Measurements from ENCODE around the gene KIRREL3. TPM values are rescaled to one million over a fixed set of nuclear protein-coding genes. Genes with fewer than 3 reads are reported as not detected.

Gene KIRREL3
- polyA plus RNA-seq, 1 of the 3 experiments (the other 2 are of a cell fraction): 3.7 TPM

DNA sequence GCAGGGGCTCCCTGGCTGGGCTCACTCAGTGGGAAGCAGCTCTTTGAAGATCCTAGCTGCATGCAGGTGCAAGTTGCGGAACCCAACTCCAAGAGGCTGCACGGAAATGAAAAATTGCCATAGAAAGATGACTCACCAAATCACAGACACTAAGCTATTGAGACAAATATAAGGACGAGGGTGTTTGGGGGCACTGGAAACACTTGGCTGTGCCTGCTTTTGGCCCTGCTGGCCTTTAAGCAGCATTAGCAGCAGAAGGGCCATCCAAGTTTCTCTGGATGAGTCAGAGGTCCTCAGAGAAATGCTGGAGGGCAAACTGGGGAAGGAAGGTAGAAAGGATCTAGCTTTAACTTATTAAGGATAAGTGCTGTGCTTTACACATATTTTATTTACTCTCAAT lies 282.3 kb downstream of the KIRREL3 start:
- Histone ChIP-seq H2AFZ (ENCODE audit: low read depth) (no peak overlapping the region), H3K9me2 (no peaks in the 10 kb centered on the region), H3K9me3 (no peaks in the 10 kb centered on the region), H3F3A (replicated peaks; ENCODE audit: insufficient read depth) (peaks cover 3% of the 10 kb centered on the region), H4K20me1 (ENCODE audit: insufficient read depth) (no peaks in the 10 kb centered on the region), H3K79me2 (ENCODE audit: insufficient read depth) (no peaks in the 10 kb centered on the region), H3K4me1 (ENCODE audit: control insufficient read depth in 1 of 2, insufficient read depth in 2 of 2, low read depth in 1 of 2, low read length in 1 of 2) (no peaks in the 10 kb centered on the region; a peak in 1 of 4 replicates), H3K9ac (no peak overlapping the region), H3K27ac (ENCODE audit: low read depth in 2 of 2, low read length in 1 of 2) (no peak overlapping the region), H3K4me3 (ENCODE audit: low read depth in 2 of 2, low read length in 1 of 2) (no peak overlapping the region), H3K27me3 (ENCODE audit: insufficient read depth) (no peaks in the 10 kb centered on the region), H3K36me3 (replicated peaks in 1 of 2; ENCODE audit: control insufficient read depth in 1 of 2, insufficient read depth in 2 of 2, low read length in 1 of 2) (no peaks in the 10 kb centered on the region), H3K4me2 (no peak overlapping the region)
- ChIA-PET CTCF (interaction anchor here (0.7 to 11.9 kb wide), 9 partner anchors 12 to 356 kb away, joined by 3 to 233 read pairs (median 18); no protein-coding TSS in a partner anchor), POLR2A (no interaction called here)
- no peak for DNase-seq
- TF ChIP-seq, protein P1, sequence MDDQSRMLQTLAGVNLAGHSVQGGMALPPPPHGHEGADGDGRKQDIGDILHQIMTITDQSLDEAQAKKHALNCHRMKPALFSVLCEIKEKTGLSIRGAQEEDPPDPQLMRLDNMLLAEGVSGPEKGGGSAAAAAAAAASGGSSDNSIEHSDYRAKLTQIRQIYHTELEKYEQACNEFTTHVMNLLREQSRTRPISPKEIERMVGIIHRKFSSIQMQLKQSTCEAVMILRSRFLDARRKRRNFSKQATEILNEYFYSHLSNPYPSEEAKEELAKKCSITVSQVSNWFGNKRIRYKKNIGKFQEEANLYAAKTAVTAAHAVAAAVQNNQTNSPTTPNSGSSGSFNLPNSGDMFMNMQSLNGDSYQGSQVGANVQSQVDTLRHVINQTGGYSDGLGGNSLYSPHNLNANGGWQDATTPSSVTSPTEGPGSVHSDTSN (IDR thresholded peaks at IDR 0.05): peak; percentile 23; the same call in 1 of the 2 replicates
- TF ChIP-seq MXI1 (IDR thresholded peaks at IDR 0.05; ENCODE audit: low read depth, low read length) (no peak), EZH2phosphoT487 (IDR thresholded peaks at IDR 0.05; ENCODE audit: borderline replicate concordance, low read depth) (no peak), ELF1 (IDR thresholded peaks at IDR 0.05) (no peak), FOSL2 (IDR thresholded peaks at IDR 0.05; ENCODE audit: borderline replicate concordance, low read depth) (peak; percentile 57; the same call in 1 of the 2 replicates)
- 51% methylated on average over 3 of the region's 3 CpGs for WGBS (ENCODE audit: low lambda C conversion rate)

DNA sequence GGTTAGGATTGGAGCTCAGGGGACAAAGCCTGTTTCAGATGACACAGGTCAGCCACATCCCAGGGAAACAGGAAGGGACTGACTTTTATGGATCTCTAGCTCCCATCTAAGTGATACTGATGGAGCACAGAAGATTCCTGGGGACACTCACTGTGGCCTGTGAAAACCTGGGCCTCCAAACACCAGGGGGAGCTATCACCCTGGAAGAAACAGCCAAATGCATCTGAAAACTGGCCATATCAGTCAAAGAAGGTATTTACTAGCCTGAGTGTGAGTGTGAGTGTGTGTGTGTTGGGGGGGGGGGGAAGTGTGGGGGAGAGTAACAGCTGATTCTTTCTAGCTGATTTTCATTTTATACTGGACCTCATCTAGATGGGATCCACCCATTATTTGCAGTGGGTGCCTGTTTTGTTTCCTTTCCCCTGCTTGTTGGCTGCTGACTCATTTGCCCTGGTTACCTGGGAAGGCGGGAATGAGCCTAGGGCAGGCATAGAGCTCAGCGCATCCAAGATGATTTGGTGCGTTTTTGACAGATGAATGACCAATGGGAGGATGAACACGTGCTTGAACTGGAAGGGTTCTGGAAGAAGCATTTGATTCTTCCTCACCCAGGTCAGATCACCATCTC lies 284.0 kb downstream of the KIRREL3 start:
- no peaks in the 10 kb centered on the region for H3K36me3 ChIP-seq (replicated peaks in 1 of 2; ENCODE audit: control insufficient read depth in 1 of 2, insufficient read depth in 2 of 2, low read length in 1 of 2)
- H3K79me2 ChIP-seq (ENCODE audit: insufficient read depth): no peaks in the 10 kb centered on the region
- CTCF ChIA-PET: interaction anchor here (0.5 to 11.9 kb wide), 65 partner anchors 9 to 778 kb away, joined by 3 to 233 read pairs (median 4); no protein-coding TSS in a partner anchor
- no peak overlapping the region; a peak in 1 of 4 replicates for H3K4me3 ChIP-seq (ENCODE audit: low read depth in 2 of 2, low read length in 1 of 2)
- no peak overlapping the region for H2AFZ ChIP-seq (ENCODE audit: low read depth)
- H3K4me2 ChIP-seq: no peak overlapping the region
- peak; percentile 75 for DNase-seq
- POLR2A ChIA-PET: interaction anchor here (1.2 kb wide), 1 partner anchor 274 kb away, joined by 3 read pairs; no protein-coding TSS in a partner anchor
- H3K9me3 ChIP-seq: no peaks in the 10 kb centered on the region
- 71% methylated on average over 4 of the region's 4 CpGs for WGBS (ENCODE audit: low lambda C conversion rate)
- H4K20me1 ChIP-seq (ENCODE audit: insufficient read depth): no peaks in the 10 kb centered on the region
- no peaks in the 10 kb centered on the region for H3F3A ChIP-seq (replicated peaks; ENCODE audit: insufficient read depth)
- H3K27me3 ChIP-seq (ENCODE audit: insufficient read depth): no peaks in the 10 kb centered on the region
- no peak overlapping the region for H3K27ac ChIP-seq (ENCODE audit: low read depth in 2 of 2, low read length in 1 of 2)
- H3K4me1 ChIP-seq (ENCODE audit: control insufficient read depth in 1 of 2, insufficient read depth in 2 of 2, low read depth in 1 of 2, low read length in 1 of 2): no peaks in the 10 kb centered on the region; a peak in 1 of 4 replicates
- no peak overlapping the region for H3K9ac ChIP-seq
- TF ChIP-seq, protein P1 (IDR thresholded peaks at IDR 0.05): no peak
- TF ChIP-seq CHD2 (IDR thresholded peaks at IDR 0.05; ENCODE audit: low read length, partially characterized antibody) (peak; percentile 10), EP300 (IDR thresholded peaks at IDR 0.05; ENCODE audit: borderline replicate concordance in 1 of 2, low read depth in 1 of 2, low read length in 1 of 2) (no peak), FOXJ3 (CRISPR knock-in tag; IDR thresholded peaks at IDR 0.05) (no peak), JUND (IDR thresholded peaks at IDR 0.05) (no peak), SMC3 (IDR thresholded peaks at IDR 0.05; ENCODE audit: low read depth, low read length) (peak; percentile 85), RAD21 (IDR thresholded peaks at IDR 0.05; ENCODE audit: low read length) (peak; percentile 85), NFIC (IDR thresholded peaks at IDR 0.05; ENCODE audit: borderline replicate concordance) (no peak), RFX5 (IDR thresholded peaks at IDR 0.05; ENCODE audit: low read length) (no peak), EZH2phosphoT487 (IDR thresholded peaks at IDR 0.05; ENCODE audit: borderline replicate concordance, low read depth) (no peak)
- TF ChIP-seq, protein P2, sequence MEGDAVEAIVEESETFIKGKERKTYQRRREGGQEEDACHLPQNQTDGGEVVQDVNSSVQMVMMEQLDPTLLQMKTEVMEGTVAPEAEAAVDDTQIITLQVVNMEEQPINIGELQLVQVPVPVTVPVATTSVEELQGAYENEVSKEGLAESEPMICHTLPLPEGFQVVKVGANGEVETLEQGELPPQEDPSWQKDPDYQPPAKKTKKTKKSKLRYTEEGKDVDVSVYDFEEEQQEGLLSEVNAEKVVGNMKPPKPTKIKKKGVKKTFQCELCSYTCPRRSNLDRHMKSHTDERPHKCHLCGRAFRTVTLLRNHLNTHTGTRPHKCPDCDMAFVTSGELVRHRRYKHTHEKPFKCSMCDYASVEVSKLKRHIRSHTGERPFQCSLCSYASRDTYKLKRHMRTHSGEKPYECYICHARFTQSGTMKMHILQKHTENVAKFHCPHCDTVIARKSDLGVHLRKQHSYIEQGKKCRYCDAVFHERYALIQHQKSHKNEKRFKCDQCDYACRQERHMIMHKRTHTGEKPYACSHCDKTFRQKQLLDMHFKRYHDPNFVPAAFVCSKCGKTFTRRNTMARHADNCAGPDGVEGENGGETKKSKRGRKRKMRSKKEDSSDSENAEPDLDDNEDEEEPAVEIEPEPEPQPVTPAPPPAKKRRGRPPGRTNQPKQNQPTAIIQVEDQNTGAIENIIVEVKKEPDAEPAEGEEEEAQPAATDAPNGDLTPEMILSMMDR (IDR thresholded peaks at IDR 0.05): peak; percentile 75
- TF ChIP-seq, protein P3, sequence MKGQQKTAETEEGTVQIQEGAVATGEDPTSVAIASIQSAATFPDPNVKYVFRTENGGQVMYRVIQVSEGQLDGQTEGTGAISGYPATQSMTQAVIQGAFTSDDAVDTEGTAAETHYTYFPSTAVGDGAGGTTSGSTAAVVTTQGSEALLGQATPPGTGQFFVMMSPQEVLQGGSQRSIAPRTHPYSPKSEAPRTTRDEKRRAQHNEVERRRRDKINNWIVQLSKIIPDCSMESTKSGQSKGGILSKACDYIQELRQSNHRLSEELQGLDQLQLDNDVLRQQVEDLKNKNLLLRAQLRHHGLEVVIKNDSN (IDR thresholded peaks at IDR 0.05; ENCODE audit: borderline replicate concordance, low read depth): no peak
- H3K9me2 ChIP-seq: no peaks in the 10 kb centered on the region

Measured in SK-N-SH (cell line).